Calu3 (cell line): Measurements from ENCODE around the gene KDM4B. TPM values are rescaled to one million over a fixed set of nuclear protein-coding genes. Genes with fewer than 3 reads are reported as not detected.

Experiments
- BruUV-seq: library from RNA; stranded (reverse); fragments of 400-500 nt; replicated peaks from 2 replicates; lab custom pipeline; 2021; lab: Mats Ljungman, UMichigan
- CTCF ChIA-PET: fragments of 300-600 bp; sonication (Branson Sonifier 250); formaldehyde crosslinking; loops from one replicate; lab custom pipeline; 2022; ENCODE audit warnings: antibody characterized with exemption; lab: Charles Lee
- DNase-seq: peaks from one replicate; pipeline ENCODE4 v3.0.0; 2022
- H3K27ac Mint-ChIP-seq: one replicate; pipeline ENCODE4 v1.8.0; 2022; ENCODE audit warnings: mixed read lengths; ENCODE audit not compliant: unreplicated experiment
- H3K27me3 Mint-ChIP-seq: one replicate; pipeline ENCODE4 v1.8.0; 2022; ENCODE audit warnings: mixed read lengths; ENCODE audit not compliant: unreplicated experiment
- H3K36me3 Mint-ChIP-seq: one replicate; pipeline ENCODE4 v1.8.0; 2022; ENCODE audit warnings: mild to moderate bottlenecking, moderate library complexity, mixed read lengths; ENCODE audit not compliant: insufficient read depth, unreplicated experiment
- H3K4me1 Mint-ChIP-seq: one replicate; pipeline ENCODE4 v1.8.0; 2022; ENCODE audit warnings: mild to moderate bottlenecking, low read depth, mixed read lengths; ENCODE audit not compliant: unreplicated experiment
- H3K4me3 Mint-ChIP-seq: one replicate; pipeline ENCODE4 v1.8.0; 2022; ENCODE audit warnings: mild to moderate bottlenecking, low read depth, moderate library complexity, mixed read lengths; ENCODE audit not compliant: unreplicated experiment
- H3K9me3 Mint-ChIP-seq: one replicate; pipeline ENCODE4 v1.8.0; 2022; ENCODE audit warnings: low read depth, mixed read lengths; ENCODE audit not compliant: unreplicated experiment
- intact Hi-C: fragments of 100-400 bp; cut with micrococcal nuclease; formaldehyde crosslinking; loops from one replicate; pipeline ENCODE4 v1.10.0; 2022; ENCODE audit not compliant: unreplicated experiment
- total RNA-seq: library from RNA; stranded (reverse); gene quantifications from 2 replicates; pipeline ENCODE4 v1.2.3, GENCODE V29; 2022
- TF ChIP-seq, protein P1 (sequence below): fragments of 200-600 bp; IDR thresholded peaks from one replicate; pipeline ENCODE4 v1.8.0; 2022; ENCODE audit warnings: antibody characterized with exemption; ENCODE audit not compliant: unreplicated experiment

The KDM4B gene
- total RNA-seq, 1 experiment from 2014 or later = 13.9 TPM

DNA sequence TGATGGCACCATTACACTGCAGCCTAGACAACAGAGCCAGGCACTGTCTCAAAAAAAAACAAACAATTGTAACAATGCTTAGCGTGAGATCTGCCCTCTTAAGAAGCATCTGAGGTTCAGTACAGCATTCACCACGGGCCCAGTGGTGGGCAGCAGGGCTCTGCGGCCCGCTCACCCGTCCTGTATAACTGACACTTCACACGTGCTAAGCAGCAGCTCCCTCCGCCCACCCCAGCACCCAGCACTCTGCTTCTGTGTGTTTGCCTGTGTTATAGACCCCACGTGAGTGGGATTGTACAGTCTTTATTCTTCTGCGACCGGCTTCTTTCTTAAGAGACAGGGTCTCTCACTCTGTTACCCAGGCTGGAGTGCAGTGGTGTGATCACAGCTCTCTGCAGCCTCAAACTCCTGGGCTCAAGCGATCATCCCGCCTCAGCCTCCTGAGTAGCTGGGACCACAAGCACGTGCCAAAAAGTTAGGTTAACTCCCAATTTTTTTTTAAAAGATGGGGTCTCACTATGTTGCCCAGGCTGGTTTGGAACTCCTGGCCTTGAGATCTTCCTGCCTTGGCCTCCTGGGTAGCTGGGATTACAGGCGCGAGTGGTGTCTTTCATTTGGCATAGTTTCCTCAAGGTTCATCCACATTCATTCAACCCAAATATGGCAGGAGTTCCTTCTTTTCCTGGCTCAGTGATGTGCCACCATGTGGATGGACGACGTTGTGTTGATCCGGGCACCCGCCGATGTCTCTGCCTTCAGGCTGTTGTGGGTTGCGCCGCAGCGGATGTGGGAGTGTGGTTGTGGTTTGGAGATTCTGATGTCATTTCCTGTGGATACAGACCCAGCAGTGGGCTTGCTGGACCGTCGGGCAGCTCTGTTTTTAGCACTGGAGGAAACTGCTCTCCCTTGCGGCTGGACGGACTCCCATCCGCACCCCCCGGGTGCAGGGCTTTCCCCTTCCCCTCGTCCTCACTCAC lies 170.0 kb downstream of the KDM4B start:
- Mint-ChIP-seq H3K27ac (no peak overlapping the region), H3K9me3 (no peaks in the 10 kb centered on the region), H3K27me3 (no peaks in the 10 kb centered on the region), H3K36me3 (no peaks in the 10 kb centered on the region), H3K4me3 (no peak overlapping the region), H3K4me1 (no peaks in the 10 kb centered on the region)
- intact Hi-C loops = no loop called here
- CTCF ChIA-PET = no interaction called here
- DNase-seq = no peak
- TF ChIP-seq, protein P1, sequence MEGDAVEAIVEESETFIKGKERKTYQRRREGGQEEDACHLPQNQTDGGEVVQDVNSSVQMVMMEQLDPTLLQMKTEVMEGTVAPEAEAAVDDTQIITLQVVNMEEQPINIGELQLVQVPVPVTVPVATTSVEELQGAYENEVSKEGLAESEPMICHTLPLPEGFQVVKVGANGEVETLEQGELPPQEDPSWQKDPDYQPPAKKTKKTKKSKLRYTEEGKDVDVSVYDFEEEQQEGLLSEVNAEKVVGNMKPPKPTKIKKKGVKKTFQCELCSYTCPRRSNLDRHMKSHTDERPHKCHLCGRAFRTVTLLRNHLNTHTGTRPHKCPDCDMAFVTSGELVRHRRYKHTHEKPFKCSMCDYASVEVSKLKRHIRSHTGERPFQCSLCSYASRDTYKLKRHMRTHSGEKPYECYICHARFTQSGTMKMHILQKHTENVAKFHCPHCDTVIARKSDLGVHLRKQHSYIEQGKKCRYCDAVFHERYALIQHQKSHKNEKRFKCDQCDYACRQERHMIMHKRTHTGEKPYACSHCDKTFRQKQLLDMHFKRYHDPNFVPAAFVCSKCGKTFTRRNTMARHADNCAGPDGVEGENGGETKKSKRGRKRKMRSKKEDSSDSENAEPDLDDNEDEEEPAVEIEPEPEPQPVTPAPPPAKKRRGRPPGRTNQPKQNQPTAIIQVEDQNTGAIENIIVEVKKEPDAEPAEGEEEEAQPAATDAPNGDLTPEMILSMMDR = no peak
- BruUV-seq = no TSS peak

DNA sequence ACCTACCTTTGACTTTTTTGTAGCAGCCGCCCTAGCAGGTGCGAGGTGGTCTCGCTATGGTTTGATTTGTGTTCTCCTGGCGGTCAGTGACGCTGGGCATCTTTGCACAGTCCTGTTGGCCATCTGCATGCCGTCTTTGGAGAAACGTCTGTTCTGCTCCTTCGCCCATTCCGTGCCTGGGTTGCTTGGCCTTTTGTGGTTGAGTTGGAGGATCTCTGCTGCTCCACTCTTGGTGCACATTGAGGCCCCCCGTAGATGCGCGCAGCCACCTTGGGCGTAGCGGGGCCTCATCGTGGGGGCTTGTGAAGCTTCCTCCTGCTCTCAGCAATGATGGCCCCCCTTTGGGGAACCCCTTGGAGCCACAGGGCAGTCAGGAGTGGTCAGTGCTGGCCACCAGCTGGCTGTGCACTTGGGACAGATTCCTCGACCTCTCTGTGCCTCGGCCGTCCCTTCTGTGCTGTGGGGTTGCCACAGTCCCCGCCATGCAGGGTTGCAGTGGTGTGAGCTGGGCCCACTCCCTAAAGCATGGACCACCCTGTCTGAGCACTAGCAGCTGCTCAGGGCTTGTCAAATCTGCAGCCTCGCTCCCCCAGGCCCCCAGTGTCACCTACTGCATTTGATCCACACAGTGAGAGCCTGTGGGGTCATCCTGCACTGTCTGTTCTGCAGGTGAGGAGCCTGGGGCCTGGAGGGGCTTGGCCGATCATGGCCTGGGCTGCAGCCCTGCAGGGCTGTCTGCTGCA lies 170.8 kb downstream of the KDM4B start:
- Mint-ChIP-seq H3K36me3 (no peaks in the 10 kb centered on the region), H3K27ac (no peak overlapping the region), H3K4me3 (no peak overlapping the region), H3K27me3 (no peaks in the 10 kb centered on the region), H3K9me3 (no peaks in the 10 kb centered on the region), H3K4me1 (no peaks in the 10 kb centered on the region)
- CTCF ChIA-PET = no interaction called here
- no peak for DNase-seq
- intact Hi-C loops = no loop called here
- no TSS peak for BruUV-seq
- TF ChIP-seq, protein P1 = no peak

DNA sequence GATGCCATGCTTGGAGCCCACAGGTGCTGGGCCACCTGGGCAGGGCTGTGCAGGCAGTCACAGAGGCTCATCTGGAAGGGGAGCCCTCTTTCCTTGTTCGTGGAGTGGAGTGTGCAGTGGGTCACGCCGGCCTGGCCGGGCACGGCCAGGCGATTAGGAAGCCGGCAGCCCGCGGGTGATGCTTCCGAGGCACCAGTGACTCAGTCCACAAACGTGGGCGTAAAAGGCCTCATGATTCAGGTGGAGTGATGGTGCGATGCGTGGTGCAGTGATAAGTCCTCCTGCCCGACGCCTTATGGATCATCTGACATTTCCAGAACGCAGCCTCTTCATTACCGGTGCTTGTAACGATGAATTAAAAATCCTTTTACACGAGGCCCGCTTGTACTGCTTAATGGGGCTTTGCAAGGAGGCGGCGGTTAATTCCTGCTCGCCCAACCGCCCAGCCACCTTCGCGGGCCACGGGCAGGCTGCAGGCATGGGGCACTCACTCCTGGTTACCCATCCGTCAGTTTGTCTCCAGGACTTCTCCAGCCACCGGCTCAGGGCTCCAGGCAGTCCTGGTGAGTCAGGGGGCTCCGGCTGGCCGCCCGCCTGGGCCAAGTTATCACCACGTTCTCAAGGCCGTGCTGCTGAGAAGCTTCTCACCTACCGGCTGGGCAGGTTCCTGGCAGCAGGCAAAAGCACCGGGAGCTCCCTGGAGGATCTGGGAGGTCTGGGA lies 172.4 kb downstream of the KDM4B start:
- DNase-seq = no peak
- Mint-ChIP-seq H3K27ac (no peak overlapping the region), H3K4me3 (no peak overlapping the region), H3K27me3 (no peaks in the 10 kb centered on the region), H3K36me3 (no peaks in the 10 kb centered on the region), H3K9me3 (no peaks in the 10 kb centered on the region), H3K4me1 (no peaks in the 10 kb centered on the region)
- TF ChIP-seq, protein P1 = no peak
- intact Hi-C loops = no loop called here
- BruUV-seq = no TSS peak
- CTCF ChIA-PET = interaction anchor here (0.6 kb wide), 1 partner anchor 14 kb away, joined by 3 read pairs; no protein-coding TSS in a partner anchor
